PC-9 (cell line): ENCODE results near the gene NFYC. TPM values are rescaled to one million over a fixed set of nuclear protein-coding genes. Genes with fewer than 3 reads are reported as not detected.

ENCODE experiments used
- BruUV-seq: library from RNA; stranded (reverse); fragments of 400-500 nt; replicated peaks from 2 replicates; lab custom pipeline; 2021; lab: Mats Ljungman, UMichigan
- CTCF ChIA-PET: fragments of 300-600 bp; sonication (Branson Sonifier 250); formaldehyde crosslinking; loops from one replicate; lab custom pipeline; 2022; ENCODE audit warnings: antibody characterized with exemption; lab: Charles Lee
- POLR2A ChIA-PET: fragments of 300-600 bp; sonication (Branson Sonifier 250); formaldehyde crosslinking; loops from one replicate; lab custom pipeline; 2022; ENCODE audit warnings: antibody characterized with exemption; ENCODE audit not compliant: unreplicated experiment; lab: Charles Lee
- DNase-seq, 2 experiments: peaks; one replicate each; pipeline versions ENCODE4 v3.0.0 to v3.0.0-alpha.2; 2015 to 2022; ENCODE audit warnings: mixed read lengths in 1 of 2
- H2AFZ ChIP-seq: fragments of 200-600 bp; sonication (generic); 2 replicates; pipeline ENCODE4 v1.8.1; 2017; ENCODE audit warnings: antibody characterized with exemption
- H3F3A ChIP-seq: fragments of 200-600 bp; sonication (generic); 2 replicates; pipeline ENCODE4 v1.8.1; 2017; ENCODE audit warnings: antibody characterized with exemption, mild to moderate bottlenecking, low read depth; ENCODE audit not compliant: insufficient read depth
- H3K27ac ChIP-seq: fragments of 200-600 bp; sonication (generic); 2 replicates; pipeline ENCODE4 v1.6.1; 2016; ENCODE audit warnings: mixed run types
- H3K27me3 ChIP-seq: fragments of 200-600 bp; sonication (generic); 2 replicates; pipeline ENCODE4 v1.6.1; 2016; ENCODE audit warnings: low read depth, mixed run types; ENCODE audit not compliant: insufficient read depth
- H3K36me3 ChIP-seq: fragments of 200-600 bp; sonication (generic); 2 replicates; pipeline ENCODE4 v1.6.1; 2016; ENCODE audit warnings: low read depth, mixed run types
- H3K4me1 ChIP-seq: fragments of 200-600 bp; sonication (generic); replicated peaks from 2 replicates; pipeline ENCODE4 v1.6.1; 2016; ENCODE audit warnings: mixed run types; ENCODE audit not compliant: insufficient read depth
- H3K4me2 ChIP-seq: fragments of 200-600 bp; sonication (generic); 2 replicates; pipeline ENCODE4 v1.6.1; 2017; ENCODE audit warnings: mixed run types
- H3K4me3 ChIP-seq: fragments of 200-600 bp; sonication (generic); 2 replicates; pipeline ENCODE4 v1.6.1; 2016; ENCODE audit warnings: mixed run types
- H3K79me2 ChIP-seq: fragments of 200-600 bp; sonication (generic); 2 replicates; pipeline ENCODE4 v1.6.1; 2017; ENCODE audit warnings: low read depth, mixed run types
- H3K9me2 ChIP-seq: fragments of 200-600 bp; sonication (generic); 2 replicates; pipeline ENCODE4 v1.8.1; 2017; ENCODE audit warnings: mild to moderate bottlenecking; ENCODE audit not compliant: insufficient read depth
- H3K9me3 ChIP-seq: fragments of 200-600 bp; sonication (generic); 2 replicates; pipeline ENCODE4 v1.8.1; 2016; ENCODE audit warnings: low read depth; ENCODE audit not compliant: insufficient read depth
- H4K20me1 ChIP-seq: fragments of 200-600 bp; sonication (generic); 2 replicates; pipeline ENCODE4 v1.8.1; 2017; ENCODE audit not compliant: insufficient read depth
- EZH2 ChIP-seq: fragments of 200-600 bp; sonication (generic); IDR thresholded peaks from 2 replicates; pipeline ENCODE4 v1.8.0; 2017; ENCODE audit warnings: antibody characterized with exemption, low read depth
- intact Hi-C: fragments of 100-400 bp; cut with micrococcal nuclease; formaldehyde crosslinking; loops from one replicate; pipeline ENCODE4 v1.10.0; 2022; ENCODE audit not compliant: unreplicated experiment
- total RNA-seq: library from RNA; stranded (reverse); gene quantifications from 2 replicates; pipeline ENCODE4 v1.2.3, GENCODE V29; 2021
- TF ChIP-seq, protein P1 (sequence below): fragments of 200-600 bp; sonication (generic); conservative IDR thresholded peaks from 2 replicates; pipeline ENCODE4 v1.6.1; 2017; ENCODE audit warnings: mixed run types, antibody characterized with exemption, mild to moderate bottlenecking, moderate library complexity

Gene NFYC
- total RNA-seq, 1 experiment from 2014 or later: 91.1 TPM

DNA sequence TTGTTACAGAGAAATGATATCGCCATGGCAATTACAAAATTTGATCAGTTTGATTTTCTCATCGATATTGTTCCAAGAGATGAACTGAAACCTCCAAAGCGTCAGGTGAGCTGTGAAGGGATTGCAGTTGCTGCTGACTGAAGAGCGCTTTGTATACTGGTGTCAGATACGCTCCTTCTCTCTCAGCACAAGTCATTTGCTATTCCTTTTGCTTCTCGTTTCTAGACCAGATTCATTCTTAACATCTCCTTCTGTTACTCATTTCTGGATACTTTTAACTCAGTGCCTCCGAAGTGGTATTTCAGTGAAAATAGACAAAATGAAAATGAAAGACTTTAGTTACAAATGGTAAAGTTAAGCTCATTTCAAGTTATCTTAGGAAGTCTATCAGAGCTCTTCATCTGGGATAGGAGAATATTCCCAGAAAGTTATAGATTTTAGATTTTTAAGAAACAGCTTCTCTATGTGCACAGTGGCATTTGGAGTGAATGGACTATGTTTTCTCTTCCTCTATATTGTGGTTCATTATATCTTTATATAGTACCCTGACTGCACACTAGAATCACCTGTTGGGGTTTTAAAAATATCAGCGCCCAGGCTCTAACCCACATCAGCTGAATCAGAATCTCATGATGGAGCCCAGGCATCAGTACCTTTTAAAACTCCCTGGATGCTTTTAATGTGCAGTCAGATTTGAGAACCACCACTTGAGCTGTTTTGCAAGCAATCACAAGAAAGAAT, 61.8 kb downstream of the NFYC start:
- CTCF ChIA-PET: interaction anchor here (0.6 kb wide), 1 partner anchor 600 kb away, joined by 6 read pairs; no protein-coding TSS in a partner anchor
- H3K36me3 ChIP-seq: peaks cover 23% of the 10 kb centered on the region
- POLR2A ChIA-PET: interaction anchor here (0.6 kb wide), 1 partner anchor 115 kb away, joined by 6 read pairs; no protein-coding TSS in a partner anchor
- TF ChIP-seq, protein P1, sequence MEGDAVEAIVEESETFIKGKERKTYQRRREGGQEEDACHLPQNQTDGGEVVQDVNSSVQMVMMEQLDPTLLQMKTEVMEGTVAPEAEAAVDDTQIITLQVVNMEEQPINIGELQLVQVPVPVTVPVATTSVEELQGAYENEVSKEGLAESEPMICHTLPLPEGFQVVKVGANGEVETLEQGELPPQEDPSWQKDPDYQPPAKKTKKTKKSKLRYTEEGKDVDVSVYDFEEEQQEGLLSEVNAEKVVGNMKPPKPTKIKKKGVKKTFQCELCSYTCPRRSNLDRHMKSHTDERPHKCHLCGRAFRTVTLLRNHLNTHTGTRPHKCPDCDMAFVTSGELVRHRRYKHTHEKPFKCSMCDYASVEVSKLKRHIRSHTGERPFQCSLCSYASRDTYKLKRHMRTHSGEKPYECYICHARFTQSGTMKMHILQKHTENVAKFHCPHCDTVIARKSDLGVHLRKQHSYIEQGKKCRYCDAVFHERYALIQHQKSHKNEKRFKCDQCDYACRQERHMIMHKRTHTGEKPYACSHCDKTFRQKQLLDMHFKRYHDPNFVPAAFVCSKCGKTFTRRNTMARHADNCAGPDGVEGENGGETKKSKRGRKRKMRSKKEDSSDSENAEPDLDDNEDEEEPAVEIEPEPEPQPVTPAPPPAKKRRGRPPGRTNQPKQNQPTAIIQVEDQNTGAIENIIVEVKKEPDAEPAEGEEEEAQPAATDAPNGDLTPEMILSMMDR: no peak
- no peak for TF ChIP-seq EZH2
- 0 out of 2 replicates have a peak, but pooled peaks cover 8% of the 10 kb centered on the region for H4K20me1 ChIP-seq
- no peak overlapping the region for H2AFZ ChIP-seq
- no TSS peak for BruUV-seq
- no peaks in the 10 kb centered on the region for H3K27me3 ChIP-seq
- H3F3A ChIP-seq: no peaks in the 10 kb centered on the region; the same call in 1 of the 2 replicates
- no peaks in the 10 kb centered on the region for H3K9me3 ChIP-seq
- H3K27ac ChIP-seq: no peak overlapping the region
- no peaks in the 10 kb centered on the region for H3K9me2 ChIP-seq
- H3K4me3 ChIP-seq: no peak overlapping the region
- H3K79me2 ChIP-seq: no peaks in the 10 kb centered on the region
- peaks cover 5% of the 10 kb centered on the region; the same call in 1 of the 2 replicates for H3K4me1 ChIP-seq
- intact Hi-C loops: no loop called here
- DNase-seq: no peak
- H3K4me2 ChIP-seq: no peak overlapping the region

DNA sequence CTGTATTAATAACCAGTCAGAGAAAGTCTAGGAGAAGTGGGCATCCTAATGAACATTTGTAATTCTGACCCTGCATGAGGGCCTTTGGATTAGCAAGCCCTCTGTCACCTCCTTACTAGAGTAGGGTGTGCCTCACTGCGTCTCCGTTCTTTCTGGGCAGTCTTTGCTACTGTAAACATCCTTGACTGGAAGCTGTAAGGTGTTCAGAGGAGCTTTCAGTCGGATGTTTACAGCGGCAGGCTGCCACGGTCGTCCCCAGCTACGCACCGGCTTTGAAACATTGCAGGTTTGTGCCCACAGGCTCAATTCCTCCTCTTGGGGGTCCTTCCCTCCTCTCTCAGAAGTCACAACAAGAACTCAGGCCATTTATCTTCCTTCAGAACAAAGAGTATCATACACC, 62.7 kb downstream of the NFYC start:
- ChIA-PET POLR2A (interaction anchor here (0.6 kb wide), 1 partner anchor 52 kb away, joined by 3 read pairs; no protein-coding TSS in a partner anchor), CTCF (interaction anchor here (0.6 kb wide), 1 partner anchor 601 kb away, joined by 6 read pairs; no protein-coding TSS in a partner anchor)
- Histone ChIP-seq H4K20me1 (0 out of 2 replicates have a peak, but pooled peaks cover 8% of the 10 kb centered on the region), H3K27me3 (no peaks in the 10 kb centered on the region), H3K4me1 (peaks cover 5% of the 10 kb centered on the region; the same call in 1 of the 2 replicates), H2AFZ (no peak overlapping the region), H3K36me3 (peaks cover 21% of the 10 kb centered on the region), H3K27ac (no peak overlapping the region), H3F3A (no peaks in the 10 kb centered on the region), H3K79me2 (no peaks in the 10 kb centered on the region), H3K4me2 (no peak overlapping the region), H3K9me2 (no peaks in the 10 kb centered on the region), H3K9me3 (no peaks in the 10 kb centered on the region), H3K4me3 (no peak overlapping the region)
- intact Hi-C loops: no loop called here
- no TSS peak for BruUV-seq
- TF ChIP-seq, protein P1: no peak
- no peak for TF ChIP-seq EZH2
- no peak for DNase-seq

DNA sequence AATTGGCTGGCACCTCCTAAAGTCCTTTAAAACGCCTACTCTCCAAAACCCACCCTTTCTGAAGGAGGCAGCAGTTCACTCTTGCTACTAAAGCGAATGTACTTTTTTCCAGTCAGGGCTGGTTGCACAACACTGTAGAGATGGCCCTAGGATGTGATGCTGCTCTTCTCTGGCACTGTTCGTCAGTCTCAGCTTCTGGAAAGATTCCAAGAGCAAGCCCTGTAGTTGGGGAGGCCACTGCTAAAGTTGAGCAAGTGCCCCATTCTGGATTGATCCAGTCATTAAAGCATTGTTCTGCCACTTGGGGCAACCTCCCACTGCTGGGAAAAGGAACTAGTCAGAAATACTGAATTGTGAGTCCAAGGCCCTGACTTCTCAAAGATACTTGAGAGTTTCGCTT, 63.6 kb downstream of the NFYC start:
- ChIA-PET CTCF (no interaction called here), POLR2A (no interaction called here)
- H3K27me3 ChIP-seq: no peaks in the 10 kb centered on the region
- peaks cover 21% of the 10 kb centered on the region for H3K36me3 ChIP-seq
- H3K4me1 ChIP-seq: peaks cover 5% of the 10 kb centered on the region; the same call in 1 of the 2 replicates
- H3K9me2 ChIP-seq: no peaks in the 10 kb centered on the region
- 0 out of 2 replicates have a peak, but pooled peaks cover 8% of the 10 kb centered on the region for H4K20me1 ChIP-seq
- H3K79me2 ChIP-seq: no peaks in the 10 kb centered on the region
- no peak overlapping the region for H3K27ac ChIP-seq
- H3F3A ChIP-seq: no peaks in the 10 kb centered on the region
- H2AFZ ChIP-seq: no peak overlapping the region
- no peaks in the 10 kb centered on the region for H3K9me3 ChIP-seq
- intact Hi-C loops: no loop called here
- no peak for DNase-seq
- no peak overlapping the region for H3K4me3 ChIP-seq
- H3K4me2 ChIP-seq: no peak overlapping the region
- no TSS peak for BruUV-seq
- TF ChIP-seq EZH2: no peak
- TF ChIP-seq, protein P1: no peak
